A549 (cell line): ENCODE results near the gene USP32. TPM values are rescaled to one million over a fixed set of nuclear protein-coding genes. Genes with fewer than 3 reads are reported as not detected.

Source experiments
- ATAC-seq, 2 experiments: fragments of 200-7000 bp in 1 of 2; fragments of >200 bp in 1 of 2; cut with Nextera tagmentation in 1 of 2; cut with Tn5 transposase in 1 of 2; 3 replicates each; pipeline versions ENCODE4 v1.8.0 to v1.9.1; 2018 to 2020; ENCODE audit warnings: mild to moderate bottlenecking in 1 of 2, moderate library complexity in 1 of 2
- CTCF ChIA-PET: fragments of 300-600 bp; sonication (Branson Sonifier 250); formaldehyde crosslinking; extraction: SDS; loops from one replicate; lab custom pipeline; 2021; ENCODE audit warnings: antibody characterized with exemption, inconsistent platforms; lab: Yijun Ruan, JAX
- POLR2A ChIA-PET: fragments of 350-600 bp; formaldehyde crosslinking; extraction: SDS; loops from one replicate; lab custom pipeline; 2021; ENCODE audit warnings: antibody characterized with exemption, inconsistent platforms; lab: Yijun Ruan, JAX
- DNase-seq, 2 experiments: peaks; one replicate each; pipeline versions ENCODE4 v3.0.0 to v3.0.0-alpha.2; 2011 to 2016; ENCODE audit warnings: low read depth in 1 of 2, low spot score in 1 of 2
- FAIRE-seq: peaks from 2 replicates; lab custom pipeline; 2011; peaks lifted over from hg19 to GRCh38; lab: Jason Lieb, UNC
- H3K27ac ChIP-seq, 2 experiments: fragments of >200 bp; sonication (Bioruptor Twin); formaldehyde crosslinking; 3 replicates each; pipeline ENCODE4 v1.5.1; 2016 to 2017
- H3K4me1 ChIP-seq: fragments of >200 bp; sonication (Bioruptor Twin); formaldehyde crosslinking; 3 replicates; pipeline ENCODE4 v1.6.1; 2016
- H3K4me2 ChIP-seq: fragments of >200 bp; sonication (Bioruptor Twin); formaldehyde crosslinking; 3 replicates; pipeline ENCODE4 v1.6.1; 2016
- H3K4me3 ChIP-seq: fragments of >200 bp; sonication (Bioruptor Twin); formaldehyde crosslinking; 3 replicates; pipeline ENCODE4 v1.5.1; 2016
- H3K9me3 ChIP-seq: fragments of >200 bp; sonication (Bioruptor Twin); formaldehyde crosslinking; 3 replicates; pipeline ENCODE4 v1.6.1; 2016
- ATOH8 ChIP-seq: fragments of 250-450 bp; sonication (Bioruptor Pico); IDR thresholded peaks from 2 replicates; pipeline ENCODE4 v1.5.0; 2020; ENCODE audit warnings: low read depth, mild to moderate bottlenecking, moderate library complexity
- BHLHE40 ChIP-seq: IDR thresholded peaks from 2 replicates; pipeline ENCODE4 v1.6.1; 2012; ENCODE audit warnings: low read depth, low read length, inconsistent platforms
- CHD4 ChIP-seq: fragments of 200-600 bp; sonication (generic); IDR thresholded peaks from 2 replicates; pipeline ENCODE4 v1.6.1; 2016; ENCODE audit warnings: antibody characterized with exemption, mild to moderate bottlenecking, borderline replicate concordance
- CTCF ChIP-seq: fragments of >200 bp; sonication (Bioruptor Twin); formaldehyde crosslinking; IDR thresholded peaks from 3 replicates; pipeline ENCODE4 v1.5.1; 2016
- EHF ChIP-seq: fragments of 250-450 bp; sonication (Bioruptor Pico); IDR thresholded peaks from 2 replicates; pipeline ENCODE4 v1.5.0; 2020; ENCODE audit warnings: mild to moderate bottlenecking
- EHMT2 ChIP-seq: fragments of 200-600 bp; sonication (generic); IDR thresholded peaks from 2 replicates; pipeline ENCODE4 v1.6.1; 2016; ENCODE audit warnings: antibody characterized with exemption, low read depth, mild to moderate bottlenecking, moderate library complexity
- EP300 ChIP-seq, 2 experiments: fragments of >200 bp; sonication (Bioruptor Twin); formaldehyde crosslinking; IDR thresholded peaks; 2 replicates in 1 of 2; 3 replicates in 1 of 2; pipeline ENCODE4 v1.6.1; 2016 to 2017
- FOSL2 ChIP-seq, 2 experiments: fragments of 450-650 bp in 1 of 2; fragments of >200 bp in 1 of 2; sonication (Bioruptor Twin) in 1 of 2; formaldehyde crosslinking; IDR thresholded peaks; 2 replicates each; pipeline versions ENCODE4 v1.5.0 to v1.6.1; 2016 to 2020; ENCODE audit warnings: mild to moderate bottlenecking in 1 of 2, moderate library complexity in 1 of 2
- FOXS1 ChIP-seq: fragments of 250-450 bp; sonication (Bioruptor Pico); IDR thresholded peaks from 2 replicates; pipeline ENCODE4 v1.5.0; 2020; ENCODE audit warnings: mild to moderate bottlenecking, moderate library complexity
- GATA3 ChIP-seq: IDR thresholded peaks from 2 replicates; pipeline ENCODE4 v1.6.1; 2012; ENCODE audit warnings: borderline replicate concordance
- HEYL ChIP-seq: fragments of 250-450 bp; sonication (Bioruptor Pico); IDR thresholded peaks from 2 replicates; pipeline ENCODE4 v1.8.0; 2021; ENCODE audit warnings: mild to moderate bottlenecking, moderate library complexity
- JUN ChIP-seq, 2 experiments: fragments of >200 bp; sonication (Bioruptor Twin); formaldehyde crosslinking; IDR thresholded peaks; 2 replicates in 1 of 2; 3 replicates in 1 of 2; pipeline ENCODE4 v1.6.1; 2016 to 2017
- JUNB ChIP-seq: fragments of >200 bp; sonication (Bioruptor Twin); formaldehyde crosslinking; IDR thresholded peaks from 2 replicates; pipeline ENCODE4 v1.6.1; 2016
- KDM1A ChIP-seq: fragments of 200-600 bp; sonication (generic); IDR thresholded peaks from 2 replicates; pipeline ENCODE4 v1.6.1; 2016; ENCODE audit warnings: low read depth, mild to moderate bottlenecking
- KDM5A ChIP-seq: fragments of 200-600 bp; sonication (generic); IDR thresholded peaks from 2 replicates; pipeline ENCODE4 v1.6.1; 2016; ENCODE audit warnings: antibody characterized with exemption, mild to moderate bottlenecking
- MAX ChIP-seq: IDR thresholded peaks from 2 replicates; pipeline ENCODE4 v1.6.1; 2012
- MAZ ChIP-seq: fragments of 150-350 bp; IDR thresholded peaks from 2 replicates; pipeline ENCODE4 v1.6.1; 2014; ENCODE audit warnings: antibody characterized with exemption, low read depth, low read length, borderline replicate concordance
- NPAS2 ChIP-seq: fragments of 250-450 bp; sonication (Bioruptor Pico); IDR thresholded peaks from 2 replicates; pipeline ENCODE4 v1.8.0; 2022; ENCODE audit warnings: mild to moderate bottlenecking, moderate library complexity, borderline replicate concordance
- PHF8 ChIP-seq: fragments of 200-600 bp; sonication (generic); IDR thresholded peaks from 2 replicates; pipeline ENCODE4 v1.6.1; 2016; ENCODE audit warnings: low read depth, mild to moderate bottlenecking, antibody characterized with exemption, moderate library complexity, borderline replicate concordance
- POLR2A ChIP-seq: IDR thresholded peaks from 2 replicates; pipeline ENCODE4 v1.6.1; 2012; ENCODE audit warnings: mild to moderate bottlenecking, low read length
- RAD21 ChIP-seq, 2 experiments: fragments of >200 bp in 1 of 2; sonication (Bioruptor Twin) in 1 of 2; formaldehyde crosslinking in 1 of 2; IDR thresholded peaks in 1 of 2; conservative IDR thresholded peaks in 1 of 2; 2 replicates in 1 of 2; 3 replicates in 1 of 2; pipeline ENCODE4 v1.6.1; 2012 to 2018; ENCODE audit warnings: inconsistent platforms in 1 of 2
- RARB ChIP-seq: fragments of 250-450 bp; sonication (Bioruptor Pico); IDR thresholded peaks from 2 replicates; pipeline ENCODE4 v1.8.0; 2021; ENCODE audit warnings: mild to moderate bottlenecking, moderate library complexity
- RNF2 ChIP-seq: fragments of 200-600 bp; sonication (generic); IDR thresholded peaks from 2 replicates; pipeline ENCODE4 v1.6.1; 2016; ENCODE audit warnings: low read depth, mild to moderate bottlenecking, antibody characterized with exemption, moderate library complexity, borderline replicate concordance
- SMC3 ChIP-seq: fragments of >200 bp; sonication (Bioruptor Twin); formaldehyde crosslinking; IDR thresholded peaks from 3 replicates; pipeline ENCODE4 v1.6.1; 2018; ENCODE audit warnings: inconsistent platforms
- USF2 ChIP-seq: fragments of 450-650 bp; IDR thresholded peaks from 2 replicates; pipeline ENCODE4 v1.6.1; 2014; ENCODE audit warnings: antibody characterized with exemption
- ZNF302 ChIP-seq: fragments of 250-450 bp; sonication (Bioruptor Pico); IDR thresholded peaks from 2 replicates; pipeline ENCODE4 v1.9.0; 2021; ENCODE audit warnings: inconsistent platforms, mild to moderate bottlenecking, moderate library complexity
- ZSCAN20 ChIP-seq: fragments of 250-450 bp; sonication (Bioruptor Pico); IDR thresholded peaks from 2 replicates; pipeline ENCODE4 v1.8.0; 2022; ENCODE audit warnings: mild to moderate bottlenecking, moderate library complexity
- WGBS: methylation state at CpG from one replicate; pipeline ENCODE4 v1.1.6; 2017; ENCODE audit errors: missing lambda C conversion rate; 5-methylcytosine and 5-hydroxymethylcytosine counted together
- polyA plus RNA-seq, 4 experiments: library from polyadenylated mRNA; depleted of rRNA in 3 of 4; stranded (reverse); fragments of >200 nt; fragmentation: RNase III in 1 of 4; extraction: RNeasy Plus Mini Kit Qiagen cat#74134 plus additional on column Dnase treatment in 1 of 4; gene quantifications; 2 replicates in 3 of 4; 3 replicates in 1 of 4; pipeline ENCODE4 v1.2.3, GENCODE V29; 2011 to 2017

The USP32 gene
- polyA plus RNA-seq, 2 of the 4 experiments (the other 2 are of a cell fraction): 35.4 to 52.2 TPM

GRCh38 chr17:60231234-60231633 is 160.7 kb downstream of the USP32 start:
- CTCF ChIA-PET: interaction anchor here (0.6 to 3.8 kb wide), 33 partner anchors 10 to 1019 kb away, joined by 3 to 28 read pairs (median 4); partner anchors contain the start of genes CA4, CHCT1 and USP32

GRCh38 chr17:60230358-60230757 is 161.6 kb downstream of the USP32 start:
- Histone ChIP-seq H3K27ac (no peak overlapping the region), H3K4me2 (no peak overlapping the region), H3K4me1 (peaks cover 6% of the 10 kb centered on the region; the same call in 1 of the 3 replicates), H3K4me3 (no peak overlapping the region), H3K9me3 (no peaks in the 10 kb centered on the region)
- CTCF ChIA-PET: interaction anchor here (1.0 to 3.8 kb wide), 13 partner anchors 9 to 206 kb away, joined by 3 to 28 read pairs (median 5); partner anchors contain the start of gene CHCT1
- FAIRE-seq (no peak), DNase-seq (no peak), ATAC-seq (no peak)
- TF ChIP-seq FOXS1 (CRISPR knock-in tag): no peak
- POLR2A ChIA-PET: interaction anchor here (2.3 kb wide), 1 partner anchor 162 kb away, joined by 10 read pairs; the partner anchor contains the start of gene USP32
- 87% methylated on average over 3 of the region's 3 CpGs for WGBS

More at GRCh38 chr17:60231234-60231633, 160.7 kb downstream of the USP32 start:
- no peak overlapping the region for H3K4me2 ChIP-seq
- POLR2A ChIA-PET: interaction anchor here (0.6 to 2.3 kb wide), 3 partner anchors 154 to 339 kb away, joined by 3 to 10 read pairs (median 4); partner anchors contain the start of gene USP32
- DNase-seq (peak; percentile 41 to 44), ATAC-seq (peak; percentile 88 to 92), FAIRE-seq (peak; percentile 78)
- peaks cover 6% of the 10 kb centered on the region; the same call in 1 of the 3 replicates for H3K4me1 ChIP-seq
- TF ChIP-seq CTCF: peak; percentile 68
- no peak for TF ChIP-seq RARB
- no peak for TF ChIP-seq KDM1A
- peak; percentile 56 for TF ChIP-seq SMC3
- no peak for TF ChIP-seq ZNF302
- TF ChIP-seq RAD21 (conservative IDR thresholded peaks at IDR 0.05 in 1 of 2, IDR thresholded peaks at IDR 0.05 in 1 of 2): peak; percentile 68 to 72
- no peak for TF ChIP-seq PHF8
- no peak for TF ChIP-seq EP300 (IDR thresholded peaks at IDR 0.05)
- TF ChIP-seq FOSL2 (IDR thresholded peaks at IDR 0.05): no peak
- TF ChIP-seq FOSL2 (CRISPR knock-in tag; IDR thresholded peaks at IDR 0.05): no peak
- TF ChIP-seq HEYL: no peak
- TF ChIP-seq RNF2: no peak
- no peak for TF ChIP-seq JUNB
- TF ChIP-seq EHF (CRISPR knock-in tag): no peak
- no peak for TF ChIP-seq JUN (IDR thresholded peaks at IDR 0.05)
- TF ChIP-seq CHD4: no peak
- no peak for TF ChIP-seq FOXS1 (CRISPR knock-in tag)
- no peak for TF ChIP-seq EHMT2
- no peaks in the 10 kb centered on the region for H3K9me3 ChIP-seq
- H3K4me3 ChIP-seq: no peak overlapping the region
- no peak overlapping the region for H3K27ac ChIP-seq
- 97% methylated on average over 4 of the region's 4 CpGs for WGBS

- Histone ChIP-seq H3K4me3 (no peak overlapping the region), H3K27ac (no peak overlapping the region), H3K4me1 (peaks cover 6% of the 10 kb centered on the region; the same call in 1 of the 3 replicates), H3K9me3 (no peaks in the 10 kb centered on the region), H3K4me2 (no peak overlapping the region)
- no peak for FAIRE-seq
- 67% methylated on average over 3 of the region's 3 CpGs for WGBS
- POLR2A ChIA-PET: no interaction called here
- peak in 1 of 2 experiments; percentile 57 for DNase-seq
- CTCF ChIA-PET: interaction anchor here (0.6 to 3.8 kb wide), 8 partner anchors 12 to 409 kb away, joined by 3 to 28 read pairs (median 3); no protein-coding TSS in a partner anchor
- ATAC-seq: no peak
- no peak for TF ChIP-seq ZNF302
- no peak for TF ChIP-seq GATA3
- no peak for TF ChIP-seq FOSL2 (IDR thresholded peaks at IDR 0.05)
- 0 out of 2 replicates have a peak, but pooled peaks have one; percentile 15 for TF ChIP-seq FOSL2 (CRISPR knock-in tag; IDR thresholded peaks at IDR 0.05)
- no peak for TF ChIP-seq MAZ
- TF ChIP-seq ZSCAN20 (CRISPR knock-in tag): no peak
- no peak for TF ChIP-seq NPAS2 (CRISPR knock-in tag)
- no peak for TF ChIP-seq POLR2A
- peak; percentile 38 for TF ChIP-seq CTCF
- TF ChIP-seq KDM5A: no peak
- no peak for TF ChIP-seq ATOH8 (CRISPR knock-in tag)
- TF ChIP-seq PHF8: no peak
- TF ChIP-seq BHLHE40: no peak
- no peak for TF ChIP-seq USF2
- no peak for TF ChIP-seq JUNB
- TF ChIP-seq MAX: no peak
Observed at GRCh38 chr17:60229188-60229802, 162.6 kb downstream of the USP32 start.
